CD1c-positive myeloid dendritic cell (primary cell): Measurements from ENCODE around the gene CABYR.
"Not testable (repeated sequence)": the region's sequence is repeated elsewhere in the genome, so short reads cannot be mapped to it uniquely, and the experiment has no call there.

ENCODE experiments used
- DNase-seq: peaks from one replicate; pipeline ENCODE4 v3.0.0-alpha.2; 2016; ENCODE audit errors: extremely low spot score

The CABYR gene

GRCh38 chr18:24128700-24129099 is 10.2 kb upstream of the CABYR start:
- no peak for DNase-seq

GRCh38 chr18:24130494-24130893 is 8.4 kb upstream of the CABYR start:
- DNase-seq: no peak

GRCh38 chr18:24136967-24137373 is 1.9 kb upstream of the CABYR start:
- no peak for DNase-seq

GRCh38 chr18:24138409-24138788 is 463 bp upstream of the CABYR start:
- DNase-seq: peak; percentile 46

- DNase-seq: no peak
Observed at GRCh38 chr18:24140697-24141096, 1.8 kb downstream of the CABYR start.

GRCh38 chr18:24142376-24142775 is 3.5 kb downstream of the CABYR start:
- DNase-seq: no peak

GRCh38 chr18:24149591-24149990 is 10.7 kb downstream of the CABYR start:
- DNase-seq: not testable (repeated sequence)

- DNase-seq: no peak
Observed at GRCh38 chr18:24153397-24153796, 14.5 kb downstream of the CABYR start.

- no peak for DNase-seq
Observed at GRCh38 chr18:24157855-24158254, 19.0 kb downstream of the CABYR start.

- DNase-seq: no peak
Observed at GRCh38 chr18:24160086-24160485, 21.2 kb downstream of the CABYR start.

GRCh38 chr18:24161304-24161703 is 22.4 kb downstream of the CABYR start:
- DNase-seq: no peak

GRCh38 chr18:24168496-24168895 is 29.6 kb downstream of the CABYR start:
- no peak for DNase-seq

GRCh38 chr18:24170360-24170759 is 31.5 kb downstream of the CABYR start:
- no peak for DNase-seq

GRCh38 chr18:24173997-24174396 is 35.1 kb downstream of the CABYR start:
- no peak for DNase-seq

GRCh38 chr18:24176727-24177416 is 38.0 kb downstream of the CABYR start:
- peak; percentile 40 for DNase-seq

- DNase-seq: no peak
Observed at GRCh38 chr18:24177499-24178133, 38.8 kb downstream of the CABYR start.

- no peak for DNase-seq
Observed at GRCh38 chr18:24180048-24180447, 41.2 kb downstream of the CABYR start.

- no peak for DNase-seq
Observed at GRCh38 chr18:24181806-24182205, 42.9 kb downstream of the CABYR start.

GRCh38 chr18:24185805-24186204 is 46.9 kb downstream of the CABYR start:
- DNase-seq: no peak

GRCh38 chr18:24187049-24187448 is 48.2 kb downstream of the CABYR start:
- DNase-seq: no peak

- DNase-seq: no peak
Observed at GRCh38 chr18:24187689-24188088, 48.8 kb downstream of the CABYR start.

- DNase-seq: no peak
Observed at GRCh38 chr18:24188120-24188519, 49.3 kb downstream of the CABYR start.

GRCh38 chr18:24189007-24189528 is 50.2 kb downstream of the CABYR start:
- DNase-seq: no peak
